SK-N-SH treated with all-trans-retinoic acid at 6 μM for 48 hours (cell line): ENCODE results near the gene MIXL1.

Experiments used
- GLIS3 ChIP-seq: fragments of 250-450 bp; sonication (Bioruptor Pico); IDR thresholded peaks from 2 replicates; pipeline ENCODE4 v1.5.0; 2020; ENCODE audit warnings: mild to moderate bottlenecking, moderate library complexity
- PPARA ChIP-seq: fragments of 250-450 bp; sonication (Bioruptor Pico); IDR thresholded peaks from 2 replicates; pipeline ENCODE4 v1.5.0; 2020; ENCODE audit warnings: mild to moderate bottlenecking, borderline replicate concordance
- ZFP3 ChIP-seq: fragments of 250-450 bp; sonication (Bioruptor Pico); IDR thresholded peaks from 2 replicates; pipeline ENCODE4 v1.5.0; 2020; ENCODE audit warnings: mild to moderate bottlenecking, moderate library complexity
- ZNF565 ChIP-seq: fragments of 450-650 bp; formaldehyde crosslinking; conservative IDR thresholded peaks from 2 replicates; pipeline ENCODE4 v1.5.0; 2020; ENCODE audit warnings: low read depth, mild to moderate bottlenecking, moderate library complexity

- TF ChIP-seq PPARA (CRISPR knock-in tag): no peak
- TF ChIP-seq ZFP3: no peak
- TF ChIP-seq GLIS3 (CRISPR knock-in tag): no peak
- TF ChIP-seq ZNF565 (CRISPR knock-in tag): no peak
These were observed 22.4 kb upstream of the MIXL1 start for GRCh38 chr1:226201029-226201593.
